HG03280 (cell line): Measurements from ENCODE around the gene ASXL1.

Experiments
- ATAC-seq: cut with Tn5 transposase; IDR thresholded peaks from one replicate; pipeline ENCODE4 v1.9.1; 2021; ENCODE audit warnings: mild to moderate bottlenecking, moderate library complexity; ENCODE audit not compliant: unreplicated experiment

The ASXL1 gene

DNA sequence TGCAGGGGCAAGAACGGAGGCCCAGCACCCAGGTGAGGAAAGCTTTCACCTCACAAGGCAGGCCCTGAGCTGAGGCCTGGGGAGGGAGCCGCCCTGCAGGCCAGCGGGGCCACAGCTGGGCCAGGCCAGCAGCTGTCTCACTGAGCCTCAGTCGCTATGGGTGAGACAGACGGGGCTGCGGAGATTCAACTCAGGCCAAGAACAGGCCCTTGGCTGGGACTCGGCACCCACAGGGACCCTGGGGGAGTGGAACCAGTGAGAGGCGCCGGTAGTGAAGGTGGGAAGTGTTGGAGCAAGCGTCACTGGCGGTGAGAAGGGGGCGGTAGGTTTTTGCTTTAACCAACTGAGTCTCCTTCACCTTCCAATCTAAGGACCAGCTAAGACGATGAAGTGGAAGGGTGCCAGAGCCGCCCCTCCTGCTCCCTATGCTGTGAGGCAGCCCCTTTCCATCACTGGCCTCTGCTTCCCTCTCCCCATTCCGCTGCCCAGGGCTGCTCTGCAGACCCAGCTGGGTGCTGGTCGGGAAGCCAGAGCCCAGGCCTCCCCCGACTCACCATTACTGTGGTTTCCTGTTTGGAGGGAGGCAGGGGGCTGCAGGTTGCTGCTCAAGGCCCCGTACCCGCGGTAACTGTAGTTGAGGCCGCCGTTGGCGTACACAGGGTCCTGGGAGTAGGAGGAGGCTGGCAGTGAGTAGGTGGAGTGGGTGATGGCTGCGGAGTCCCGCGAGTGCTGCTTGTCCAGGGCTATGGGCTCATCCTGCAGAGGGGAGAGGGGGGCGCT is 93.7 kb downstream of the ASXL1 start:
- ATAC-seq = no peak

DNA sequence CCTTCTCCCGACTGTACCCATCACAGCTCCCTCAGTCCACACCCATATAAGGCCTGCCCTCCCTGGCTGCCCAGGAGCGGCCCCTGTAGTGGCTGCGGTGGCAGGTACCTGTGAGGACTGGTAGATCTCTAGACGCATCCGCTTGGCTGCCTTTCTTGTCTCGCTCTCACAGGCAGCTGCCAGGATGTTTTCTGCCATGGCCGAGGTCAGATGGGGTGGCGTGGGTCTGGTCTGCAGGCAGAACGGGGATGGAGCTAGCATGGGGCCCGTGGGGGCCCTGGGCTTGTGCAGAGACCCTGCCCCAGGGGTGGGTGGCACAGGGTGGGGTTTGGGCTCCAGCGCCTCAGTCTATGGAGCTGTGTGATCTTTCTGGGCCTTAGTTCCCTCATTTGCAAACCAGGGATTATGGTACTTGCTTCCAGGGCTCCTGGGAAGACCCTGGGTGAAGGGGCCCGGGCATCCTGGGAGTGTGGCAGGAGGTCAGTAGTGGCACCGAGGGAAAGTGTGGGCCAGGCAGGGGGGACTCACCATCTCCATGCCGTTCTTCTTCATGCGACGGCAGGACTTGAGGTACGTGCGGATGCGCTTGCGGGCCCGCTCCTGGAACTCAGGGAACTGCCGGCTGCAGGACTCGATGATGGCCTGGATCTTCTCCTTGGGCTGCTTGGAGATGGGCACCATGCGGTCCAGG is 94.8 kb downstream of the ASXL1 start:
- ATAC-seq = no peak

DNA sequence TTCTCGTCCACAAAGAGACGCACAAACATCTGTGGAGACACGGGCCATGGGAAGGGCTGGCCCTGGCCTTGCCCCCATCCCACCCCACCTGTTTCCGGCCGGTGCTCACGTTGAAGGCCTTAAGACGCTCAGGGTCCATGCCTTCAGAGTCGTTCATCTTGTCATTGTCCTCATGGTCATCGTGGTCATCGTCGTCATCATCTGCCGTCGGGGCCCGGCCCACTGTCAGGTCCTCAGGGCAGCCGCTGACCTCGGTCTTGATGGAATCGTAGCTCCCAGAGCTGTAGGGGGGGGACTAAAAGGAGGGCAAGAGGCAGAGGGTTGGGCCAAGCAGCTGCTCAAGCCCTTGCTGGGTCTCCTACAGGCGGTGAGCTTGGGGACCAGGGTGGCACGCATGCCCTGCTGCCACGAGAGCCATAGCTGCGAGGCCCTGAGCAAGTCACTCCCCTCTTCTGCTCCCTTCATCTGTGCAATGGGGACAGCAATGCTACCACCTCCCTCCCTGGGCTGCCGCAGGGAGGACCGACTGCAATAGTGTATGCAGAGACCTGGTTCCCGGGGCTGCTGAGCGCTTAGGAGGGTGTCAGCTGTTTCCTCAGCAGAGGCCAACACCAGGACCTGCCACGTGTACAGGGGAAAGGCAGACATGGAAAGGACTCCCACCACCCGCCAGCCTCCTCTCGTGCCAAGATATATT is 95.5 kb downstream of the ASXL1 start:
- ATAC-seq = no peak

DNA sequence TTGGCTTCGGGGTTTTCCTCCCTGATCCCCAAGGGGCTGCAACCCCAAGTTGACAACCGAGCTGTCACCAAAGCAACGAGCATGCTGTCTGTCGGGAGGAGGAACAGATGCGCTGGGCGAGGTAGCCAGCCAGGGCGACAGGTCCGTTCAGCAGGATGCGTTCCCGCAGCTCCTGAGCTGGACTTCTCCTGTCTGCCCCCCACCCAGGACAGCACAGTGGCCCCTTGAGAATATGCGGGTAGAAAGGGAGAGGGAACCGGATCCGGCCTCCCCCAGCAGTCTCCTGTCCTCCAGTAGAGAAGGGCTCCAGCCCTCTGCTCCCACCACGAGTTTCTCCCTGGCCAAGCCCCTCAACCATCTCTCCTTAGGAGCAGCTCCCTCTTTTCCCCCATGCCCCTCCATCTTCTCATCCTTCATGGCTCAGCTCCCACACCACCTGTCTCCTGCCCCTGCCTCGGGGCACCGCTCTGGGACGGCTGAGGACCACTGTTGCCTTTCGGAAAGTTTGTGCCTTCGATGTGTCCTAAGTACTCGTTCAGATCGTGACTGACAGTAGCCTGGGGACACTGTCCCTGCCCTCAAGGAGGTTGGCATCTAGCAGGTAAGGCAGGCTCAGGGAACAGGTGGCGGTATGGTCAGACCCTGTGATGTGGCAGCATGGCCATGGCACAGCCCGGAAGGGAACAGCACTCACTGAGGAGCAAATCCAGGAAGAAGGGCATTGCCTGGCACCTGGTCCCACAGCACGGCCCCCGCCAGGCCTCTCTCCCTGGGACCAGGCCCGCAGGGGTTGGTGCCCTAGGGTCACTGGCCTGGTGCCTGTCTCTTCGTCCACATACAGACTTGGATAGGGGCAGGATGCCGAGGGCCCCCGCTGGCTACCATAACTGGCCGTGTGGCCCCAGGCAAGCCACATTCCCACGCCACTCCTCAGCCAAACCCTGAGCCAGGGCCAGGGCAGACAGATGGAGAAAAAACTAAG is 96.3 kb downstream of the ASXL1 start:
- no peak for ATAC-seq

DNA sequence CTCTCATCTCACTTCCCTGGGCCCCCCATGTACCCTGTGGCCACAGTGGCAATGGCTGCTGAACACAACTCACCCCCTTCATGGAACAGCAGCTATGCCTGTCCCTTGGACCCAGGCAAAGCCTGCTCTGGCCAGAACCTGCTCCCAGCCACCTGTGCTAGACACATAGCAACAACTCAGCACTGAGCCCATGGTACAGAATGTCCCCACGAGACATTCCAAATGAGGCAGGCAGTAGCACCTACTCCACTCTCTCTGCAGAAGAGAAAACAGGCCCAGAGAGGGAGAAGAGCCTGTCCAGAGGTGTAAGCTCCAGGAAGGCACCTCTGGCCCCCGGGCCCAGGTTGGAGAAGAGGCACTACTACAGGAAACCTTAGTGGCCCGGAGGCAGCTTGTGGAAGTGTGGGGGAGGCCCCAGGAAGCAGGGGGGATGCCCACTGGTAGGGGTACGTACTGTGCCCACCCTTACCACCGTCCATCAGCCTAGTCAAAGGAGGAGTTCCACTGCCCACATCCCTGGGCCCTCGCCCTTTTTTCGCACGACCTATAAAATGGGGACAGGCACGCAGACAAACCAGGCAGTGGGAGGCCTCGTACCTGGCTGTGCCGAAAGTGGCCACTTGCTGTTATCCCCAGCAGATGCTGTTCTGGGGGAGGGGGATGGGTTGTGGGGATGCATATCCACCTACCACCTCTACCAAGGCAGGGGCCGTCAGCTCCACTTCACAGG is 97.2 kb downstream of the ASXL1 start:
- ATAC-seq = no peak

DNA sequence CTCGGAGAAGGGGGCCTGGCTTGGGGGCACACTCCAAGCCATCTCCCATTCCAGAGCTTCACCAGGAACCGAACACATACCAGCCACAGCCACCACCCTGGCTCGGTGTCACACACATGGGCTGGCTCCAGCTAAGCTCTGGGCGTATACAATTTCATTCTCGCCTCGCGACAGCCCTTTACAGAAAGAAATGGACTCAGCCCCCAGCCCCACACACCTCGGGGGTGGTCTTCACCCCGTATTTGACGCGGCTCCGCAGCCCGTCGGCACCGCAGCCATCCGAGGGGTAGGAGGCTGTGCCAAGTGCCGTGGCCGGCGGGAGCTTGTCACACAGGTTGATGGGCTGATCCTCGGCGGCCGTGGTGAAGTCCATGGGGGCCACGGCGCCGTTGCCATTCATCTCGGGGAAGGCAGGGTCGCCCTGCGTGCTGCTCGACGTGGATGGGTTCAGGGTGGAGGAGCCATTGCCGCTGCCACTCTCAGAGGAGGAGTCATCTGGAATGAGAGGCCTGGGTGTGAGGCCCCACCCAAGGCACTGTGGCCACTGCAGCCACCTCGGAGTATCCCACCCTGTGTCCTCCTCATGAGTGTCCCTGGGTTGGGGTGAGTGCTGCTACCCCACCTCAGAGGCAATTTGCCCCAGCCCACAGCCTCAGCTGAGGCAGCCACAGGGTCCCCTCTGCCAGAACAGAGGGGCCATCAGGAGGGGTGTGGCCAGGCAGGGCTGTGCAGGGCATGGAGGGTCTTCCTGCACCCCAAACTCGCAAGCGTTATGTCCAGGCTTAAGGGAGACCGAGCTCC is 98.0 kb downstream of the ASXL1 start:
- no peak for ATAC-seq

DNA sequence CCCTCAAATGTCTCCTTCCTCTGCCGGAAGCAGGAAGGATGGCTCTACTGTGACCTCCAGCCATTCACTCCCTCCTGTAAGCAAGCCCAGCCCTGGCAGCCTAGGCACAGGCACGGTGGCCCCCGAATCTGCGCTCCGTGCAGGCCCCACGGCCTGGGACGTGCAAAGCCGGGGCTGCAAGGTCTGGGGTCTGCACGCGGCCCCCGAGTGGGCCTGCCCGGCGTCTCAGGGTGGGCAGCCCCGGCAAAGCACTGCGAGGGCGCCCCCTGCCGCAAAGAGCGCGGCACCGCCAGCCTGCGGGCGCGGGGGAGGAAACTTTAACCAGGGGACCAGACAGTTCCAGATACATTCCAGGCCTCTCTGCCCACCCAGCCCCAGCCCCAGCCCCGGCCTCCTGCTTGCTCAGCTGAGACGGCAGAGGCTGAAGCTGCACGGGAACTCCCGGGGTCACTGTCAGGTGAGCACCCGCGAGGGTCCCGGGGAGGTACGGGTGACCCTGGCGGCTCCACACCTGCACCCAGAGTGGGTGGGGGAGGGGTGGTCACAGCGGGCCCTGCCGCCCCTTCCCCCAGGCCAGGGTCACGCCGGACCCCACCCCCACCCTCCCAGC is 98.8 kb downstream of the ASXL1 start:
- no peak for ATAC-seq

DNA sequence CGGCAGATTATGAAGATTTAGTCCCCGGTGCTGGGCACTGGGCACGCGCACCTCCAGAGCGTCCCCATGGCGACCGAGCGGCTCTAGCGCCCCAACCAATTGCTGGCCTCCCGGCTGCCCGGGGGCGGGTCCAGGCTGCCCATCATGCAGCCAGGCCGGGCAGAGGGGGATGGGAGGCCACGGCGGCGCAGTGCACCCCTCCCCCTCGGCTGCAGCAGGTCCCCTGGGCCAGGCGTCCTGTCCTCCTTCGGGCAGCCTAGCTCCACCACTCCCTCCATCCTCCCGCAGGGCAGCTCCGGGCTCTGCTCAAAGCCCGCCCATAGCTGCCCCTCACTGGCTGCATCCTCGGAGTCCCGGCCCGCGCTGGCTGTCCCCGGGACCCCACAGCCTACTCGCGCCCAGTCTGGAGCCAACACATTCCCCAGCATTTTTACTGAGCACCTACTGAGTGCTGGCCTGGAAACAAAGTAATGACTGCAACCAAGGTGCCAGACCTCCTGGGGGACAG is 99.4 kb downstream of the ASXL1 start:
- no peak for ATAC-seq

DNA sequence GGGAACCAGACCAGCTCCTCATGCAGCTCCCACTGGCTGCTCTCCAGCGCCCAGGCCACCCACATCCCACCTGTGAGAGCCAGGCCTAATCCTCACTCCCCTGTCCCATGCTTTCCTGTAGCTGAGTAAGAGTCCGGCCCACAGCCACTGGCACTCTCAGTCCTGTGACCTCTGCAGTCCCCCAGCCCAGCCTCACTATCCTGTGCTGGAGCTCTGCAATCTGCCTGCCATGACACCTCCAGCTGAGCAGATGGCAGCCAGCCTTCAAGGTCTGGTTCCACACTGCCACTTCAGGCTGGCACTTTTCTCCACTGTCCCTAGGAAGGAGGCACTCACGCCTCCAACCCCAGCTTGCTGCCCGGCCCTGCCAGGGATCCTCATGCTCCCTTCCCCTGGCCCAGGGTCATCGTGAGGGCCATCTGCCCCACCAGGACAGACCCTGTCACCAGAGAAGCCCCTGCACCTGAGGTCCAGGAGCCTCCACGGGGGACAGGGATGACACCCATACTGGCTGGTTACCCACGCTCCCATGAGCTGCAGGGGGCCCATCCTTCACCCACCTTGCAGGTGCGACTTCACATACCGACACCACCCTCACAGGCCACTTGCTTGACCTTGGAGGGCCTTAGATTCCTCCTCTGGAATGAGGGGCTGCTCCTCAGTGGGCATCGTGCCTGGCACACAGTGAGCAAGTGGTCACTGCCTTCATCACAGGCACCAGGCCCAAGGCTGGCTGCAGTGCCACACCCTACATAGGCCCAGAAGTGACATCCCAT is 100.1 kb downstream of the ASXL1 start:
- ATAC-seq = no peak

DNA sequence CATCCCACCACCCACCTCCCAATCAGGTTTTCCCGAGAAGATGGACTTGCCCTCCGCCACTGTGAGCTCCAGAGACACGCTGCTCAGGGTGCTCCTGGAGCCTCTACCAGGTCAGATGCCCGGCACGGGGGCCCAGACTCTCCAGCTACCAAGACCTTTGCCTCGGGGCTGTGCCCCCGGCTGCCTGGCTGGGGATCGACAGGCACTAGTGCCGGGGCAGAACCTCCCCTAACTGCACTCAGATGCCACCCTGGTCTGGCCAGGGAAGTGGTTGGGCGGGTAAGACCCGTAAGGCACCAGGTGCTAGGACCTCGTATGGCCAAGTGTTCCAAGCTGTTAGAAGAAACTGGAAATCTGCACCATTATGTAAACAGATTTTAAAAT is 100.7 kb downstream of the ASXL1 start:
- ATAC-seq = no peak

DNA sequence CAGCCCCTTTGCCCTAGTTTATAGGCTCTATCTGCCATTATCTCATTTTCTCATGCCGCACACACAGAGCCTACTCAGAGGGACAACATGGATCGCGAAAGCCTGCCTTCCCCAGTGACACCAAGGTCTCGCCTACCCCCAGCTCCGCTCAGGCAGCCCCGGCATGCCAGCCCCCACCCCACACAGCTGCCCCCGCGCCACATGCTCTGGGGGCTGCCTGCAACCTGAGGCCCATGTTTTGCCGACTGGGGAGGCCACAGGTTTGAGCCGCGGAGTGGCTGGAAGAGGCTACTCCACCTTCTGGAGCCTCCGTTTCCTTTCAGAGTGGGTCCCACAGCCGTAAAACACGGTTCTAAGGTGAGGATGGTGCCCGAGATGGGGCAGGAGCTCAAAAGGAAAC is 102.1 kb downstream of the ASXL1 start:
- no peak for ATAC-seq

DNA sequence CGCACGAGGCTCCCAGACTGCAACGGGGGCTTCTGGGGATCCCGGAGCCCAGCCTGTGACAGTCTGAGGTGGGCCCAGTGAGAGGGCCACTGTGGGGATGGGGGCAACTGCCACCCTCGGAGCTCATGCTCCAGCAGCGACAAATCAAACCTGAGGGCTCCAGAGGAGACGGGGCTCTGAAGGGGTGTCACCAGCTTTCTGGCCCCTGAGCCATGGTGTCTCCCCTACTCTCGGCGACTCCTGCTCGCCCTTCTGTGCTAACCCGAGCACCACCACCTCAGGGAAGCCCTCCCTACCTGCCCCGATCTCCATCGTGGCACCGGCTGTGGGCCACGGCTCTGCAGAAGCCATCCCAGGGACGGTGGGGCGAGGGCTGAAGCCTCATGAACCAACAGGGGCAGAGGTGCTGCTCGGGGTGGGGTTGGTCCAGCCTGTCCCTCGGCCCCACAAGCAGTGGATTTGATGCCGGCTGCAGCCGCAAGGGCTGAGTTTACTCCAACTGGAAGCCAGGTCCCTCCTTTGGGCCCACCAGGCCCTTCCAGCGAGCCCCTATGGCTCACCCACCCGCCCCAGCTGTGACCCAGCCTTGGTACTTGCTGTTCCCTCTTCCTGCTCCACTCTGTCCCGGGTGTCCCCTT is 102.7 kb downstream of the ASXL1 start:
- ATAC-seq = no peak

DNA sequence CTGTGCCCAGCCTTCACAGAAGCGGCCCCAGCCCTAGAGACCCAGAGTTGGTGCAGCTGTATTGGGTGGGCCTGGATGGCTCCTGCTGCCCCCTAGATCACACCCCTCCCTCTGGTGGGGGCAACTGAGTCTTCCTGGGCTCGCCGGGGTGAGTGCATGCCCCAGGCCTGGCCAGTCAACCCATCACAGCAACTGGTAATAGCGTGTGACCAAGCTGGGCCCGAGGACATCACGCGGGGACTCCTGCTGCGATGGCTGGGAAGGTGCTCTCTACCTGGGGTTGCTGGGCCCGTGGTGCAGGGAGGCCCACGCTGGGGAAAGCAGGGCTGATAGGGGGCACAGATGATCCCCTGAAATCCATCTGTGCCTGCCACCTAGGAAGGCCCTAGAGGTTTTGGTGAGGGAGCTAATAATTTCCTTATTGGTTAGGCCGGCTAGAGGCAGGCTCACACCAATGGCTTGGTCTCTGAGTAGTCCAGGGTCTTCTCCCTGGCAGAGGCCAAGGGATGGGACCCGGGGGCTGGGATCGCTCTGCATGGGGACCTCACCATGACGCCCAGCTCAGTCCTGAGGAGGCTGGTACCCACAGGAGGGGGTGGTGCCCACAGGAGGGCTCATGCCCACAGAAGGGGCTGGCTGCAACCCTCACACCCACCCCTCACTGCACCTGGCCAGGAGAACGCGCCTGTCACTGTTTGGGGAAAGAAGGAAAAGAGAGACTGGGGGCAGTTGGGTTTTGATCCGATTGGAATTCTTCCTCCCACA is 103.9 kb downstream of the ASXL1 start:
- ATAC-seq = no peak

DNA sequence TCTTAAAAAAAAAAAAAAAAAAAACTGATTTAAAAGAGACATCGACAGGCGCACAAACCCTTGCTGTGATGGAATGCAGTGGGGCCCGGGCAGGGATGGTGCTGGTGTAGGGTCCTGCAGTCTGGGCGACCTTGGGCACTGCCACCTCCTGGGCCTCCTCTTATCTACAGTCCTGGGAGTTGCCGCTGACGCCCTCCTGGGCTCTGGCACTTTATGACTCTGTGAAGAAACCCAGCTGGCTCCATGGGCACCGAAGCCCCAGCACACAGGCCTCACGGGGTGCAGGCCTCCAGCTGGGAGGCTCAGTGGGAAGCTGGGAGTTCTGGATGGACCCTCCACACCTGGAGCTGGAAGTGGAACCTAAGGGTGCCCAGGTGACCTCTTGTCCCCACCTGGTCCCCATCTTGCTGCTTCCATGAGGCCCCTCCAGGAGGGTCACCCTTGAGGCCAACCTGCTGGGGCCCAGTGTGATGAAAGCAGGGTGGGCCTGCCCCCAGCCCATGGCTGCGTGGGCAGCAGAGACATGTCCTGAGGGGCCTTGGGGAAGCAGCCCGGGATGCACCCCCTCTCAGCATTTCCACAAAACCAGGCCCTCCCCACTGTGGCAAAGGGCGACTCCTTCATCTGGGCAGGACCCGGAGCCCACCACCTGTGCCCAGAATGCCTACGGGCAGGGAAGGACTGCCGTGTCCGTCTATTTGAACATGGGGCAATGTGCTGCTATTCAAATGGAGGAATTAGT is 104.9 kb downstream of the ASXL1 start:
- ATAC-seq = no peak

DNA sequence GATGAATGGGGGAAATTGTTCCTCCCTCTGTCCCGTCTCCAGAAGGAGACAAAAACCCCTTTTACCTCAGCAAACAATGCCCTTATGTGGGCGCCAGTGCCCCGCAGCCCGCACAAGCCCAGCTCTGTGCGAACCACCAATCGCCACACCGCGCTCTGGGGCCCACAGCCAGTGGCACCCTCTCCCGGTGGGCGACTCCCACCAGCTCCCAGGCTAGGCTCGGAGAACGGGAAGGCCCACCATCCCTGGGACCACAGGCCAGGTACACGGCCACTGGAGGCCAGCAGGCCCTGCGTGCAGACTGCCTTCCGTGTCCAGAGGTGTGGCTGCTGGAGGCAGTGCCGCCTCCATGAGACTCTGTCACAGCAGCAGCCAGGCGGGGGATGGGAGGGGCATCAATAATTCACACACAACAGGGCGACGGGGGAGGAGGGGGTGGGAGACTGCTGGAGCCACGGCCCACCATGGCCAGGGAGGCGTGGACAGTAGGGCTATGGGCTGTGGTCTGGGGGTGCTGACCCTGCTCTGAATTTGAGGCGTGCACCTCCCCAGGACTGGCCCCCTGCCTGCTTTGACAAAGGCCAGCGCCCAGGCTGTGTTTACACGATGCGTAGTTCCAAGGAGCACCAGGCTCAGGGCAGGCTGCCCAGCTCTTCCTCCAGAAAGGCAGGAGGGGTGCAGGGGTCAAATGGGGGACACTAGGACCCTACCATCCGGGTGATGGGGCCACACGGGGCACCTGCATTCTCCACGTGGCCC is 105.7 kb downstream of the ASXL1 start:
- ATAC-seq = no peak
